ENCODE results near the gene PDE6A.

DNA sequence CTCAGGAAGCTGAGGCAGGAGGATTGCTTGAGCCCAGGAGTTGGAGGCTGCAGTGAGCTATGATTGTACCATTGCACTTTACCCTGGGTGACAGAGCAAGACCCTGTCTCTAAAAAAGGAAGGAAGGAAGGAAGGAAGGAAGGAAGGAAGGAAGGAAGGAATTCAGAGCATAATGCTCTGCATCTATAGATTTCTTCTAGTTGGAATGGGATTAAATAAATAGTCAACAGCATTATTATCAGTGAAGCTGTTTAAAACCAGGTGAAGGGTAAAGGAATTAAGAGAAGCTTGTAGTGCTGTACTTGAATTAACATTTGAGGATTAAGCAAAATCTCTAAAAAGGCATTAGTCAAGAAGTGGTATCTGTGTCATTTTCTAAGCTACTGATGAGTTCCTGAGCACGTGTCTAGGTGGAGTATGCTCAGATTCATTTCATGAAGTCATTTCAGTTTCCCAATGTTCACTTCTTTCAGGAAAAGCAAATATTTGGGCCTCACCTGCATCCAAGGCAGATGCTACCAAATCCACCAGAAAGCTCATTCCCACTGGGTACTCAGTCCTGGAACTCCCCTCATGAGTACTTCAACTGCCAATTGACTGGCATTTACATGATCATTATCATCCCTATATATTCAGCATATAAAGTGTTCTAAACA, 8.4 kb downstream of the PDE6A start:
- TF ChIP-seq, protein P1, sequence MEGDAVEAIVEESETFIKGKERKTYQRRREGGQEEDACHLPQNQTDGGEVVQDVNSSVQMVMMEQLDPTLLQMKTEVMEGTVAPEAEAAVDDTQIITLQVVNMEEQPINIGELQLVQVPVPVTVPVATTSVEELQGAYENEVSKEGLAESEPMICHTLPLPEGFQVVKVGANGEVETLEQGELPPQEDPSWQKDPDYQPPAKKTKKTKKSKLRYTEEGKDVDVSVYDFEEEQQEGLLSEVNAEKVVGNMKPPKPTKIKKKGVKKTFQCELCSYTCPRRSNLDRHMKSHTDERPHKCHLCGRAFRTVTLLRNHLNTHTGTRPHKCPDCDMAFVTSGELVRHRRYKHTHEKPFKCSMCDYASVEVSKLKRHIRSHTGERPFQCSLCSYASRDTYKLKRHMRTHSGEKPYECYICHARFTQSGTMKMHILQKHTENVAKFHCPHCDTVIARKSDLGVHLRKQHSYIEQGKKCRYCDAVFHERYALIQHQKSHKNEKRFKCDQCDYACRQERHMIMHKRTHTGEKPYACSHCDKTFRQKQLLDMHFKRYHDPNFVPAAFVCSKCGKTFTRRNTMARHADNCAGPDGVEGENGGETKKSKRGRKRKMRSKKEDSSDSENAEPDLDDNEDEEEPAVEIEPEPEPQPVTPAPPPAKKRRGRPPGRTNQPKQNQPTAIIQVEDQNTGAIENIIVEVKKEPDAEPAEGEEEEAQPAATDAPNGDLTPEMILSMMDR (IDR thresholded peaks at IDR 0.05) = no peak
- TF ChIP-seq POLR2A (IDR thresholded peaks at IDR 0.05) = no peak
